SK-N-SH (cell line): ENCODE data around the gene LY6G5C.

Experiments used
- CTCF ChIP-seq: fragments of 200-600 bp; sonication (generic); IDR thresholded peaks from 2 replicates; pipeline ENCODE4 v1.6.1; 2017; ENCODE audit warnings: antibody characterized with exemption, mild to moderate bottlenecking, moderate library complexity
- EZH2phosphoT487 ChIP-seq: fragments of 200-600 bp; sonication (generic); IDR thresholded peaks from 2 replicates; pipeline ENCODE4 v1.6.1; 2017; ENCODE audit warnings: low read depth, mixed run types, mild to moderate bottlenecking, antibody characterized with exemption, moderate library complexity, borderline replicate concordance
- FOXJ3 ChIP-seq: sonication (generic); formaldehyde crosslinking; IDR thresholded peaks from 2 replicates; pipeline ENCODE4 v1.5.1; 2020; ENCODE audit warnings: mild to moderate bottlenecking, missing genetic modification reagents
- FOXM1 ChIP-seq: IDR thresholded peaks from 2 replicates; pipeline ENCODE4 v1.4.0; 2012; ENCODE audit warnings: low read depth, mild to moderate bottlenecking
- JUND ChIP-seq: IDR thresholded peaks from 2 replicates; pipeline ENCODE4 v1.4.0; 2012
- PBX3 ChIP-seq: IDR thresholded peaks from 2 replicates; pipeline ENCODE4; 2012
- SMC3 ChIP-seq: IDR thresholded peaks from 2 replicates; pipeline ENCODE4 v1.6.1; 2012; ENCODE audit warnings: low read depth, low read length, improper control_type of control experiment
- USF2 ChIP-seq: fragments of 150-350 bp; IDR thresholded peaks from 2 replicates; pipeline ENCODE4 v1.6.1; 2017; ENCODE audit warnings: antibody characterized with exemption, low read length, low read depth, borderline replicate concordance

DNA sequence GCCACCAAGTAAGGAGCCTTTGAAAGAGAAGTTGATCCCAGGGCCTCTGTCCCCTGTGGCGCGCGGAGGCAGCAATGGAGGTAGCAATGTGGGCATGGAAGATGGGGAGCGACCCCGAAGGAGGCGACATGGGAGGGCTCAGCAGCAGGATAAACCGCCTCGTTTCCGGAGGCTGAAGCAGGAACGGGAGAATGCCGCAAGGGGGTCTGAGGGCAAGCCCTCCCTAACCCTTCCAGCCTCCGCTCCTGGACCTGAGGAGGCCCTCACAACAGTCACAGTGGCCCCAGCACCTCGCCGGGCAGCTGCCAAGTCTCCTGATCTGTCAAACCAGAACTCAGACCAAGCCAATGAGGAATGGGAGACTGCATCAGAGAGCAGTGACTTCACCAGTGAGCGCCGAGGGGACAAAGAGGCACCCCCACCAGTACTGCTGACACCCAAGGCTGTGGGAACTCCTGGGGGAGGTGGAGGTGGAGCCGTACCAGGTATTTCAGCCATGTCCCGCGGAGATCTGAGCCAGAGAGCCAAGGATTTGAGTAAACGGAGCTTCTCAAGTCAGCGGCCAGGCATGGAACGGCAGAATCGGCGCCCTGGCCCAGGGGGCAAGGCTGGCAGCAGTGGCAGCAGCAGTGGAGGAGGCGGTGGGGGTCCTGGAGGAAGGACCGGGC is 48.5 kb downstream of the LY6G5C start:
- no peak for TF ChIP-seq CTCF
- no peak for TF ChIP-seq JUND
- no peak for TF ChIP-seq FOXM1
- TF ChIP-seq FOXJ3 (CRISPR knock-in tag): no peak
- no peak for TF ChIP-seq SMC3
- TF ChIP-seq USF2: no peak
- TF ChIP-seq EZH2phosphoT487: no peak
- no peak for TF ChIP-seq PBX3
